Type B pancreatic cell (in vitro differentiated cells): ENCODE results near the gene COL5A1. TPM values are rescaled to one million over a fixed set of nuclear protein-coding genes. Genes with fewer than 3 reads are reported as not detected.

Source experiments
- DNase-seq: peaks from one replicate; pipeline ENCODE4 v3.0.0; 2021; ENCODE audit warnings: mixed read lengths; ENCODE audit not compliant: unreplicated experiment; ENCODE audit errors: extremely low spot score
- H3K27ac Mint-ChIP-seq: 2 replicates; pipeline ENCODE4 v1.8.0; 2021; ENCODE audit warnings: mild to moderate bottlenecking, mixed read lengths
- H3K27me3 Mint-ChIP-seq: 2 replicates; pipeline ENCODE4 v1.8.0; 2021; ENCODE audit warnings: mixed read lengths
- H3K36me3 Mint-ChIP-seq: 2 replicates; pipeline ENCODE4 v1.8.0; 2021; ENCODE audit warnings: mixed read lengths
- H3K4me1 Mint-ChIP-seq: one replicate; pipeline ENCODE4 v1.8.0; 2021; ENCODE audit warnings: mixed read lengths; ENCODE audit not compliant: unreplicated experiment
- H3K4me3 Mint-ChIP-seq: 2 replicates; pipeline ENCODE4 v1.8.0; 2021; ENCODE audit warnings: mild to moderate bottlenecking, mixed read lengths
- H3K9me3 Mint-ChIP-seq: 2 replicates; pipeline ENCODE4 v1.8.0; 2021; ENCODE audit warnings: mixed read lengths
- total RNA-seq: library from RNA; stranded (reverse); gene quantifications from 2 replicates; pipeline ENCODE4 v1.2.1, GENCODE V29; 2021; ENCODE audit warnings: low replicate concordance
- TF ChIP-seq, protein P1 (sequence below): fragments of 200-600 bp; sonication (generic); conservative IDR thresholded peaks from 2 replicates; pipeline ENCODE4 v1.5.0; 2021; ENCODE audit warnings: antibody characterized with exemption, mild to moderate bottlenecking

Gene COL5A1
- total RNA-seq, 1 donor from 2014 or later, result 112 TPM

DNA sequence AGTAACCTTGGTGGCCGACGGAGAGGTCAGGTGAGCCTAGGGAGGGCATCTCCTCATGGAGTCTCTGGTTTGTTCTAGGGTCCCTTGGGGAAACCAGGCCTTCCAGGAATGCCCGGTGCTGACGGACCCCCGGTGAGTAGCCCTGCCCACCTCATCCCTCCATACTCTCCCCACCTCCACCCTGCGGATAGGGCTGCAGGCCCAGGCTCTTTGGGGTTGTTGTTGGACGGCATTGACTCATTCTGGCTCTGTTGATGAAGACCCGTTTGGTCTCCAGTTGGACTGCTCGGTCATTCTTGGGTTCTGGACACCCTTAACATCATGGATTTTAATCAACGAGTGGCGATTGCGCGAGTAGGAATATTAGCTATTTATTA is 126.7 kb downstream of the COL5A1 start:
- DNase-seq, result no peak
- H3K9me3 Mint-ChIP-seq, result no peaks in the 10 kb centered on the region
- no peaks in the 10 kb centered on the region for H3K36me3 Mint-ChIP-seq
- no peak overlapping the region for H3K27ac Mint-ChIP-seq
- no peaks in the 10 kb centered on the region for H3K27me3 Mint-ChIP-seq
- TF ChIP-seq, protein P1, sequence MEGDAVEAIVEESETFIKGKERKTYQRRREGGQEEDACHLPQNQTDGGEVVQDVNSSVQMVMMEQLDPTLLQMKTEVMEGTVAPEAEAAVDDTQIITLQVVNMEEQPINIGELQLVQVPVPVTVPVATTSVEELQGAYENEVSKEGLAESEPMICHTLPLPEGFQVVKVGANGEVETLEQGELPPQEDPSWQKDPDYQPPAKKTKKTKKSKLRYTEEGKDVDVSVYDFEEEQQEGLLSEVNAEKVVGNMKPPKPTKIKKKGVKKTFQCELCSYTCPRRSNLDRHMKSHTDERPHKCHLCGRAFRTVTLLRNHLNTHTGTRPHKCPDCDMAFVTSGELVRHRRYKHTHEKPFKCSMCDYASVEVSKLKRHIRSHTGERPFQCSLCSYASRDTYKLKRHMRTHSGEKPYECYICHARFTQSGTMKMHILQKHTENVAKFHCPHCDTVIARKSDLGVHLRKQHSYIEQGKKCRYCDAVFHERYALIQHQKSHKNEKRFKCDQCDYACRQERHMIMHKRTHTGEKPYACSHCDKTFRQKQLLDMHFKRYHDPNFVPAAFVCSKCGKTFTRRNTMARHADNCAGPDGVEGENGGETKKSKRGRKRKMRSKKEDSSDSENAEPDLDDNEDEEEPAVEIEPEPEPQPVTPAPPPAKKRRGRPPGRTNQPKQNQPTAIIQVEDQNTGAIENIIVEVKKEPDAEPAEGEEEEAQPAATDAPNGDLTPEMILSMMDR, result no peak
- no peaks in the 10 kb centered on the region for H3K4me1 Mint-ChIP-seq
- no peak overlapping the region for H3K4me3 Mint-ChIP-seq

DNA sequence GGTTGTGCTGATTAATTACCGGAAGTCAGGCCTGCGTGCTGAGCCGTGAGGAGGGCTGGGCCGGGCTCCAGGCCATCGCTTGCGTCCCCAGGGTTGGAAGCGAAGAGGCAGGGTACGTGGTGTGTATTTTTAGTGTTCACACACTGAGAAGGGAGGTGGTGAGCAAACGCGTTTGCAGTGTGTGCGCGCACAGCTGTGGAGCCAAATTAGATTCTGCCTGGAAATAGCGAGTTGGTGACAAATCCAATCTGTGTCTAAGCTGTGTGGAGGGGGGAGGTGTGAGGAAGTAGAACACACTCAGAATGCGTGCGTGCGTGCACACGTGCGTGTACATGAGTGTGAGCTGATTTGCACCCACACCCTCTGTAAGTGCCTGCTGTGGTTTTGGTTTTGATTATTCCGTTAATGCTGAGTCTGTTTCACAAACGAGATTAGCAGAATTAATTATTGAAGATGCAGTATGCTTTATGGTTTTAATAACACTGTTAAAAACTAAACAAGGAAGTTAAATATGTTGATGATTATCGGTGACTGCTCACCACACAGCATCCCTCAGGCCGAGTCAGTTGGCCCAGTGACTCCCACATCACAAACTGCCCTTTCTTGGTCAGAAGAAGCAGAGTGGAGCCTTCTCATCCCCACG is 127.2 kb downstream of the COL5A1 start:
- TF ChIP-seq, protein P1, result no peak
- Mint-ChIP-seq H3K4me1 (no peaks in the 10 kb centered on the region), H3K4me3 (no peak overlapping the region), H3K9me3 (no peaks in the 10 kb centered on the region), H3K27ac (no peak overlapping the region), H3K27me3 (no peaks in the 10 kb centered on the region), H3K36me3 (no peaks in the 10 kb centered on the region)
- DNase-seq, result no peak

DNA sequence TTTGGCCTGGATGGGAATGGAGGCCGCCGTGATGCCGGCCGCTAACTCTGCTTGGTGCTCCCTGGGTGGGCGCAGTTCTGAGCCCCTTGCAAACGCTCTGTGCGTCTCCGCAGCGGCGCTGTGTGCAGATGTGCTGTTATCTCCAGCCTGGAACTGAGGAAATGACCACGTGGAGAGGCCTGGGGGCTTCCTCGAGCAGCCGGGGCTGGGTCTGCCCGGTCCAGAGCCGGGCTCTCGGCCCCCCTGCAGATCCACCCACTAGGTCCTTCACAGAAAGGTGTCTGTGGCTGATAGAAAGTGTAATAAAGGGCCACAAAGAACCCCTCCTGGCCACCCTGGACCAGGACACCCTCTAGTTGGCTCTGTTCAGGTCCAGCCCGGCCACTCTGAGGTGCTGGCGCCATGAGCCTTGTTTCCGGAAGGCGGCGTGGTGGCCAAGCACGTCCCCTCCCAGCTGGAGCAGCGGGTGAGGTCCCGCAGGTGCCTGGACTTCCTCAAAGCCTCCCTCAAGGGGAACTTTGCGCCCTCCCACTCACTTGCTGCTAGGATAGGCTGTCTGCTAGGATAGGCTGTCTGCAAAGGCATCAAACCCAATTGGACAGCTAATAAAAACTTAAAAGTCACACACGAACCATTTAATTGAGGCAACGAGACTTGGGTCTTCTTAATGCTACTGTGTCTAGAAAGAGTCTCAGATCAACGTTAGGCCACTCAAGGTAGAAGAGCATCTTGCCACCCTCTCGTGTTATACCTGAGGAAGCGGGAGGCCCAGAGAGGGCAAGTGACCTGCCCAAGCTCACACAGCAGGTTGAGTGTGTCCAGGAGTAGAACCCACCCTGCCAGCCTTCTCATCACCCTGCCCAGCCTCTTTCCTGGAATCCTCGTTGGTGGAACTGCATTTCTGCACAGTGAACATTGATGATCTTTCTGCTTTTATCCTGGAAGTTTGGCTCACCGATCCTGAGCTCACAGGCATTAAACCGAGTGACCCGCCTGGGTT is 129.7 kb downstream of the COL5A1 start:
- no peak for DNase-seq
- H3K27me3 Mint-ChIP-seq, result peaks cover 5% of the 10 kb centered on the region
- H3K27ac Mint-ChIP-seq, result no peak overlapping the region
- peaks cover 13% of the 10 kb centered on the region for H3K4me1 Mint-ChIP-seq
- TF ChIP-seq, protein P1, result no peak
- no peak overlapping the region for H3K4me3 Mint-ChIP-seq
- H3K9me3 Mint-ChIP-seq, result no peaks in the 10 kb centered on the region
- no peaks in the 10 kb centered on the region for H3K36me3 Mint-ChIP-seq

DNA sequence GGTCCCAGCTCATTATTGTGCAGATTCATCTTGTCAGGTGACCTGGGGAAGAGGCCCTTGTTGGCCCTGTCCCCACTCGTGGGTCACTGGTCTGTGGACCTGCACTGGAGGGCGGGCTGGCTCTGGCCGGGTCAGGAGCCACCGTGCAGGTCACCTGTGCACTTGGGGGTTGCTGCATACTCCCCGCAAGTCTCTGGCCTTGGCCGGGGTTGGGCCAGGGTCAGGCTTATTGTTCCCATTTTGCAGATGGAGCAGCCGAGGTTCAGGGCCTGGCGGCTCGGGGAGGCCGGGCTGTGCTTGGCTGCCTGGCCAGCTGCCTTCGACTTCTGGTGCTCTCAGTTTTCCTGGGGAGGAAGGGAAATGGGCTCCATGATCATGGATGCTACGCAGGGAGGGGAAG is 130.7 kb downstream of the COL5A1 start:
- TF ChIP-seq, protein P1, result no peak
- Mint-ChIP-seq H3K9me3 (no peaks in the 10 kb centered on the region), H3K4me3 (no peak overlapping the region), H3K36me3 (no peaks in the 10 kb centered on the region), H3K27me3 (peaks cover 5% of the 10 kb centered on the region), H3K4me1 (peaks cover 13% of the 10 kb centered on the region), H3K27ac (no peak overlapping the region)
- no peak for DNase-seq

DNA sequence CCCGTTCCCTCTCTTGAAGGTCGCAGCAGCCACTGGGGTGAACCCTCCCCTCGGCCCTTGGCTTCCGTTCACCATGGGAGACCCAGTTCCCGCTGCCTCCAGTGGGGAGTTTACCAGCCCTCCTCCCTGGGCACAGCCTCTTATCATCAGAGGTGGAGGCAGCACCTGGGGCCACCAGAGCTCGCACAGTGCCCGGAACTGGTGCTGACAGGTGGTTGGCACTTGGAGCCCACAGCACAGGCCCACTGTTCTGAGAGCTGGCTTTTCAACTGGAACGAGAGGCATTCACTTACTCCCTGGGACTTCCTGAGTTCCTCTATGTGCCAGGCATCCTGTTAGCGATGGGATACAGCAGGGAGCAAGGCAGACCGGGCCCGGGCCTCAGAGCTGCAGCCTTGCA is 132.2 kb downstream of the COL5A1 start:
- Mint-ChIP-seq H3K27ac (no peak overlapping the region), H3K4me3 (no peak overlapping the region), H3K9me3 (no peaks in the 10 kb centered on the region), H3K4me1 (peaks cover 13% of the 10 kb centered on the region), H3K27me3 (peaks cover 6% of the 10 kb centered on the region), H3K36me3 (no peaks in the 10 kb centered on the region)
- no peak for DNase-seq
- TF ChIP-seq, protein P1, result no peak
